GM19438 (cell line): ENCODE measurements around the gene IVD.
A peak's percentile ranks its signal among the peaks of the same experiment; 100 is the strongest.
"Not testable (repeated sequence)": the region's sequence is repeated elsewhere in the genome, so short reads cannot be mapped to it uniquely, and the experiment has no call there.

Source experiments
- ATAC-seq: cut with Tn5 transposase; IDR thresholded peaks from one replicate; pipeline ENCODE4 v1.9.1; 2021; ENCODE audit warnings: low read depth; ENCODE audit not compliant: unreplicated experiment

Gene IVD

GRCh38 chr15:40453941-40454340, 48.3 kb downstream of the IVD start:
- ATAC-seq = not testable (repeated sequence)

- no peak for ATAC-seq
These were observed 49.4 kb downstream of the IVD start for GRCh38 chr15:40454904-40455391.

- ATAC-seq = no peak
These were observed 50.7 kb downstream of the IVD start for GRCh38 chr15:40456299-40456712.

- ATAC-seq = no peak
These were observed 51.1 kb downstream of the IVD start for GRCh38 chr15:40456738-40457137.

DNA sequence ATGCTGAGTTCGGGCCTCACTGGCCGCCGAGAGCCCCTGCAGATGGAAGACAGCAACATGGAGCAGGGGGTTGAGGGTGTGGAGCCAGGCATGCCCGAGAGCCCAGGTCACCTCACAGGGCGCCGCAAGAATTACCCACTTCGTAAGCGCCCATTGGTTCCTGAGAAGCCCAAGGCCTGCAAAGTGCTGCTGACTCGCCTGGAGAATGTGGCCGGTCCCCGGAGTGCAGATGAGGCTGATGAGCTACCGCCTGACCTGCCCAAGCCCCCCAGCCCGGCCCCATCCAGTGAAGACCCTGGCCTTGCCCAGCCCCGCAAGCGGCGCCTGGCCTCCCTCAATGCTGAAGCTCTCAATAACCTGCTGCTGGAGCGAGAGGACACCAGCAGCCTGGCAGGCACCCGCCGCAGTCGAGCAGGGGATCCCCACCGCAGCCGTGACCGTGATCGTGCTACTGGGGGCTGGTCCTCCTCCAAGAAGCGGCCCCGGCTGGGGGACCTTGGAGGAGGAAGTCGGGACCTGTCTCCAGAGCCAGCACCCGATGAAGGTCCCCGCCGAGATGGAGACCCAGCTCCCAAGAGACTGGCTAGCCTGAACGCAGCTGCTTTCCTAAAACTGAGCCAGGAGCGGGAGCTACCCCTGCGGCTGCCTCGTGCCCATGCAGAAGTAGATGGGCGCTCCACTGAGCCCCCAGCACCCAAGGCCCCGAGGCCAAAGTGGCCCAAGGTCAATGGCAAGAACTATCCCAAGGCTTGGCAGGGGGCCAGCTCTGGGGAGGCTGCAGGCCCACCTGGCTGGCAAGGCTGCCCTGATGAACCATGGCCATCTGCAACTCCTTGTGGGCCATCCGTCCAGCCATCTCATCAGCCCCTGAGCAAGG, 53.1 kb downstream of the IVD start:
- no peak for ATAC-seq

DNA sequence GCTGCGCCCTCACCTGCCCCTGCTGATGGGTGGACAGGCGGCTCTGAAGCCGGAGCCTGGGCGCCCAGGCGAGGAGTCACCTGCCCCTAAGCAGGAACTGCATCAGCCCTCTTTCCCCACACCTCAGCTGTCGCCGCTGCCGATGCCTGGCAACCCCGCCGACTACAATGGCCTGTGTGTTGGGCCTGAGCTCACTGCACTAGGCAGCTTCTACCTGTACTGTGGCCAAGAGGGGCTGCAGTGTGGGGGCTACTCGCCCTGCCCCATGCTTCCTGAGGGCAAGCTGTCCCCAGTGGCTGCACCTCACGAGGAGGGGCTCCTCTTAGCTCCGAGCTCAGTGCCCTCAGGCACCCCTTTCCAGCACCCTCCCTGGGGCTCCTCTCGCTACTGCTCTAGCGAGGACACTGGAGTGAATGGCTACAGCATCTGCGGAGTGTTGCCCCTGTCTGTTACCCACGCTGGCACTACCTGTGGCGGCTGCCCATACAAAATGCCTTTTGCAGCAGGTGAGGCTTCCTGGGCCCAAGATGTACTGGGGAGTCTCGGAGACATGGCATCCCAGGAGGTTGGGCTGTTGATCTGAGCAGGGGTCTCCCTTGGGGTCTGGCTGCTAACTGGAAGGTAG, 53.9 kb downstream of the IVD start:
- ATAC-seq = no peak

- no peak for ATAC-seq
These were observed 54.8 kb downstream of the IVD start for GRCh38 chr15:40460404-40460803.

DNA sequence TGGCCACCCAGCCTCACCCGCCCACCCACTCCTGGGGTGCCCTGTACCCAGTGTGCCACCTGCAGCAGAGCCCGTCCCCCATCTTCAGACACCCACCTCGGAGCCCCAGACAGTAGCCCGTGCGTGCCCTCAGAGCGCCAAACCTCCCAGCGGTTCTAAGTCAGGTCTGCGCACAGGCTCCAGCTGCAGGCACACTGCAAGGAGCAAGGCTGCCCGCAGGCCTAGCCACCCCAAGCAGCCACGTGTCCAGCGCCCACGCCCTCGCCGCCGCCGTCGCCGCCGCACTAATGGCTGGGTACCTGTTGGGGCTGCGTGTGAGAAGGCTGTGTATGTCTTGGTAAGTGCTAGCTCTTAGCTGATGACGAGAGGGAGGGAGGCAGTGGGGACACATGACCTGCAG, 56.4 kb downstream of the IVD start:
- ATAC-seq = no peak

DNA sequence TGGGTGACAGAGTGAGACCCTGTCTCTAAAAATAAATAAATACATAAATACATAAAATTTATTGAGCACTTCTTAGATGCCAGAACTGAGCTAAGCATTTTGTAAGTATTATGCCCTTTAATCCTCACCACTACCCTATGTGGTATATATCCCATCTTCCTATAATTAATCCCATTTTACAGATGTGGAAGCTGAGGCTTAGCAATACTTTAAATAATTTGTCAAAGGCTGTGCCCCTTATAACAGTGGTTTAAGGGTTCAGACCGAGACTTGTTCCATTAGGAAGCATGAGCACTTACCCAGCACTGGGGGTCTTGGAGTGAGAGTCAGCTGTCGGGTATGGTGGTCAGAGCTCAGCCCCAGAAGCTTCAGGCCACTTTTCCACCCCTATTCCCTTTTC, 57.7 kb downstream of the IVD start:
- no peak for ATAC-seq

DNA sequence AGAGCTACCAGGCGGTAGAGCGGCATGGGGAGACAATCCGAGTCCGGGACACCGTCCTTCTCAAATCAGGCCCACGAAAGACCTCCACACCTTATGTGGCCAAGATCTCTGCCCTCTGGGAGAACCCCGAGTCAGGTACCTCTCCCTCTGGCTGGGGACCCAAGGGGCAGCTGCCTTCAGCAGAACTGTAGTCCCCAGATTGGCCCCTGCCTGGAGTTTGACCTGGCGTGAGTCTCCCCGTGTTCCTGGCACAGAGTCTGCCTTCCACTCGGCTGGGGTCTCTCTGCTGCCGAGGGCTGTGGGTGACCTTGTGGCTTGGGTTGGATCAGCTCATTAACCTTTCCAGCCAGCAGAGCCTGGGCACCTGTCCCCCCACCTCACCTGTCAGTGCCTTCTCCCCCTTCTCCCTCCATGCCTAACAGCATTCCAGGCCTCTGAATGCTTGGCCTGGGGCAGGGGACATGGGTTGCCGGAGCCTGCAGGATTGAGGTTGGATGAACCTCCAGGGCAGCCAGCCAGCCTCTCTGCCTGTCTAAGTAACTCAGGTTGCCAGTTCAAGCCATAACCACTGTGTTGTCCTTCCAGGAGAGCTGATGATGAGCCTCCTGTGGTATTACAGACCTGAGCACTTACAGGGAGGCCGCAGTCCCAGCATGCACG, 58.4 kb downstream of the IVD start:
- no peak for ATAC-seq

DNA sequence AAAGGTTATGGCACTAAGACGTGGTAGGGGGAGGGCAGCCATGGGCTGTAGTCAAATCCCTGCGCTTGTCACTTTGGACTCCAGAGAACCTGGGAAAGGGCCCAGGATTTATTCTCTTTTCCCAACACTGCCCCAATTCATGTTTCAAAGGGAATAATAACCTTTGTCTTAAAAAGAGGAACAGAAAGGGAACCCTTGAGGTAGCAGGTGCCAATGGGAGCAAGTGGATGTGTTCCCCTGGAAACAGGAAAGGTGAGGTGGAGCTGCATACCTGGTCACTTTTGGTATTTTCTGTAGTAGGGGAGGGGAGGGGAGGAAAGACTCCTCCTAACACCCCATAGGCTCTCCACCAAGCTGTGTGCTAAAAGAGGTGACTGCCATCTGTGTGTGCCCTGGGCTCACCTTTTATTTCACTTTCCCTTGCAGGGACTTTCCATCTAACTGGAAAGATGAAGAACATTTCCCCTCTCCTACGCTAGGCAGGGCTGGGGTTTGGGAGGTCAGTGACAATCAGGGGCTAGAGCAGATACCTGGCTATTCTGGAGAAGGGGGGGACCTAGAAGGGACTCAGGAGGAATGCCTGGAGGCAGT, 59.1 kb downstream of the IVD start:
- ATAC-seq = no peak

DNA sequence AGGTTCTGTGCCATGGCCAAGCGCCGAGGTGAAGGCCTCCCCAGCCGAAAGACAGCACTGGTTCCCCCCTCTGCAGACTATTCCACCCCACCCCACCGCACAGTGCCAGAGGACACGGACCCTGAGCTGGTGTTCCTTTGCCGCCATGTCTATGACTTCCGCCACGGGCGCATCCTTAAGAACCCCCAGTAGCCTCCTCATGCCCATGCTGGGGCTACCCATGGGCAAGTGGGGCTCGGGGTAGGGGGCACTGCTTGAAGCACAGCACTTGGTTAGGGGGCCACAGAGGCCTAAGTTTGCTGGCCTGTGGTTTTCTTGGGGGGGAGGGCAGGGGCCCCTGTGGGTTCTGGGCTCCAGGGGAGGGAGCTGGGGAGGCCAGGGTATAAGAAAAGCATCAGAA, 60.3 kb downstream of the IVD start:
- no peak for ATAC-seq

DNA sequence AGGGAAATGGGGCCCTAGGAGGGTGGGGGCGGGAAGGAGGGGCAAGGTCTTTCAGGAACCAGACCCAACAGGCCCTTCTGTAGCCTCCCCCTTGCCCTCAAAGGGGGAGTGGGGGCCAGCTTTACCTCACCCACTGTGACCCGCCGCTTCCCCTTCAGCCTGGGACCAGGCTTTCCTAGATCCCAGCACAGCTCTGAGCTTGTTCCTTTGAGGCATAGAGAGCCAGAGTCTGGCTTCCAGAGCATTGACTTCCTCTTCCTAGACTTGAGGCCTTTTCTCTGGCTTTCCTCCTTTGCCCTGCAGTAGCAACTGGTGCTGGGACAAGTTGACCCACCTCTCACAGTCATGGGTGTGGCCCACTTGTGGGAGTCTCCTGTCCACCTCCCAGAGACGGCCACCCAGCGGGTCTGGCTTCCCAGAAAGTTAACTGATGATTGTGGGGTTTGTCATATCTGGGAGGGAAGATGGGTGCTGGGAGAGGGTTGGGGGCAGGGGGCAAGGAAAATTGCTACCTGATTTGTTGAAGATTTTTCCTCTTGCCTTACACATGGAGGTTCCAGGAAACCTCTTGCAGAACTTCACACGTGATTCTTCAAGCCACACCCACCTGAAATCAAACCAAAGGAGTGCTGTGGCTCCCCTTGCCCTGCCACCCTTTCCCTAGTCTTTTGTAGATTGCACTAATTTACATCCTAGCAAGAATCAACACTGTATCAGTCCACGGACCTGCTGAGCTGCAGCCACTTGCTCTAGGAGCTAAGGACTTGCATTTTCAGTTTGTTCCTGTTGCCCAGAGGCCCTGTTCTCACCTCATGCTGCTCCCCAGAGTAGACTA, 61.0 kb downstream of the IVD start:
- ATAC-seq = no peak

DNA sequence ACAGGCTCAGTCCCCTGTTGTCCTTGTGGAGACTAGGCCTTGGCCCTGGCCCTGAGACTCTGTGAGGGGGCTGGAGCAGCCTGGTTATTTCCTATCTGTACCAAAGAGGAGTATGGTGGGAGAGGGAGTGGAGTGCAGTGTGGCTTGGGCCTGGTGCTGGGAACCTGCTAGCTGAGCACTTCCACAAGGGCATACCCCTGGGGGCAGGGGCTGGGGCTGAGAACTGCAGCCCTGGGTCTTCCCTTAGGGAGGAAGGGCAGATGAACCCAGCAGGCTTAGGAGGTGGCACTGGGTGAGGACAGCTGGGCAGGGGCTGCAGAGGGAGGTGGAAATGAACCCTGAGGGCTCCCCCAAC, 61.6 kb downstream of the IVD start:
- ATAC-seq = no peak

DNA sequence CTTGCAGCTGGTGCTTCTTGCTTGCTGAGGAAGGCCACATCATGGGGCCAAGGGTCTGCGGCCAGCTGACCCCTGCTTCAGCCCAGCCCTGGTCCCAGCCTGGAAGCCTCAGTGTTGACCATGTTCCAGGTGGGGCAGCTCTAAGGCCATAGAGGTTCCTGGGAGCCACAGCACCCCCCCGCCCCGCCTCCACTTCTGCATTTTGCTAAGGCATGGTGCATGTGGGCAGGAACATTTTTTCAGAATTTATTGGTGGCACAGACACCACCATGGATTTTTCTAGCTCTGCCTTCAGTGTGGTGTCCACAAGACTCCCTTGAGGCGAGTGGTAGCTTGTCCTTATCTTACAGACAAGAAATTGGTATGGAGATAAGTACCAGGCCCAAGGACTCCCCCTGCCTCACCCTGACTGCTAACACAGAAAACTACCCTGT, 63.3 kb downstream of the IVD start:
- ATAC-seq = no peak

DNA sequence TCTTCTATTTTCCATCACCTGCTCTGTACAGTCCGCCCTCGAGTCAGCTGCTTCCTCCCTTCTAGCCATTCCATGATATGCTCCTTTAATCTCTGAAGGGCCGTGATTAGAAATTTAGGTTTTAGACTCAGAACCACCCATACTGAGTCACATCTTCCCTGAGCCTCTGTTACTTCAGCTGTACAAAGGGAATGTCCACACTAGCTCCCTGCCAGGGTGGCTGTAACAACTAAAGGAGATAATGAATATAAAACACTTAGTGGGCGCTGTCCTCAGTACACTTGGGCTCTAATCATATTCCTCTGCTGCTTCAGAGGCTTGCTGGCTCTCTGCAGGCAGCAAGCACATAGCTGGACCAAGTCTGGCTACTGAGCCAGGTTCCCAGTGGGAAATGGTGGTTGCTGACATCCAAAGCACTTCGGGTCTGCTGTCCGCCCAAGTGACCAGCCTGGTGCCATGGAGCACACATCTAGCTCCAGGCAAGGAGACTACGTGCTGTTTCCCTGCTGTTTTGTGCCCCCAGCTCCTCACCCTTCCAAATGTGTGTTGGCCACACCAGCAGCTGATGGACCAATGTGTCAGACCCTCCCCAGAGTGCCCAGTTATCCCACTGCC, 64.3 kb downstream of the IVD start:
- no peak for ATAC-seq

DNA sequence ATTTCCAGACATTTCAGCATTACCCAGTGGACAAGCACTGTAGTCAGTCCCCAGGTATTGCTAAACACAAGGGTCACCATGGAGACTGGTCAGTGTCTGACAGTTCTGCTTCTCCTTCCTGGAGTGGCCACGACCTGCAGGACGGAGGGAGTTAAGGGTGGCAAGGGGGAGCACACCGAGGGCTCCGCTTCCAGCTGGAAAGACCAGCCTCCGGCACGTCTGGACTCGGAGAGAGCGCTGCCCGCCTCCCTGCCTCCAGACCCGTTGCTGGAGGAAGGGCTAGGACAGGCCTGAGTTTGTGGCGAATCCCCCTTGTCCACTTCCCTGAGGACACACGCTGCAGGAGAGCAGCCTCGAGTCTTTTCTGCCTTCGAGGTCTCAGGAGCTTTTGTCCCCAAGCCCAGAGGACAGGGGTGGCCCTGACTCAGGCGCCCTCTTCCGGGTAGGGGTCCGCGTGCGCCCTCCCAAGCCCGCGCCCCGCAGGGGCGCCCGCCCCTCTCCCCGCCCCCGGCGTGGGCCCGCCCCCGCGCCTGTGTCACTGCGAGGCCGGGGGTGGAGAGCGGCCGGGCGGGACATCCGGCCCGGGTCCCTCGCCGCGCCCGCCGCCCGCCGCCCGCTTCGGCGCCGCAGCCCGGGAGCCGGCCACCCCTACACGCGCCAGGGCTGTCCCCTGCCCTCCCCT, 65.0 kb downstream of the IVD start, which contains the start of gene CHST14:
Gene CHST14, plus strand, starts transcription at position 562 of the 682 bp plus-strand sequence. CDS start 230 bp downstream, outside the sequence.
- peak; percentile 74 for ATAC-seq
